GM12878 (cell line): ENCODE measurements around the gene SMARCD1.

Experiments
- BCL11A ChIP-seq: IDR thresholded peaks from 2 replicates; pipeline ENCODE4 v1.6.1; 2011; ENCODE audit warnings: low read depth, low read length
- CEBPB ChIP-seq, 2 experiments: fragments of 150-350 bp in 1 of 2; IDR thresholded peaks; 2 replicates each; pipeline ENCODE4 v1.6.1; 2012 to 2014; ENCODE audit warnings: low read depth in 2 of 2, low read length in 2 of 2, borderline replicate concordance in 1 of 2, inconsistent platforms in 1 of 2
- CHD2 ChIP-seq: IDR thresholded peaks from 2 replicates; pipeline ENCODE4 v1.6.1; 2011; ENCODE audit warnings: low read depth, low read length, improper control_type of control experiment, borderline replicate concordance
- CHD4 ChIP-seq: fragments of 200-600 bp; sonication (generic); IDR thresholded peaks from 2 replicates; pipeline ENCODE4 v1.6.1; 2016; ENCODE audit warnings: mild to moderate bottlenecking
- CTCF ChIP-seq, 3 experiments: IDR thresholded peaks in 2 of 3; conservative IDR thresholded peaks in 1 of 3; 2 replicates each; pipeline ENCODE4 v1.5.1; 2011; ENCODE audit warnings: low read depth in 3 of 3, low read length in 3 of 3, mild to moderate bottlenecking in 3 of 3, control low read depth in 2 of 3, moderate library complexity in 2 of 3, inconsistent platforms in 1 of 3, mixed read lengths in 1 of 3; ENCODE audit not compliant: control insufficient read depth in 2 of 3, insufficient read depth in 1 of 3; ENCODE audit errors: extremely low read depth in 1 of 3
- E2F4 ChIP-seq: IDR thresholded peaks from 2 replicates; pipeline ENCODE4 v1.6.1; 2012; ENCODE audit warnings: low read depth, low read length, improper control_type of control experiment
- EGR1 ChIP-seq, 2 experiments: IDR thresholded peaks; 1 replicate in 1 of 2; 2 replicates in 1 of 2; pipeline ENCODE4 v1.6.1; 2011 to 2012; ENCODE audit warnings: low read depth in 2 of 2, low read length in 2 of 2, borderline replicate concordance in 1 of 2, mild to moderate bottlenecking in 1 of 2, moderate library complexity in 1 of 2
- JUNB ChIP-seq: IDR thresholded peaks from 2 replicates; pipeline ENCODE4 v1.6.1; 2016; ENCODE audit warnings: antibody characterized with exemption, mild to moderate bottlenecking
- MLLT1 ChIP-seq: fragments of 450-650 bp; IDR thresholded peaks from 2 replicates; pipeline ENCODE4 v1.6.1; 2016; ENCODE audit warnings: mild to moderate bottlenecking
- POLR2A ChIP-seq: IDR thresholded peaks from 2 replicates; pipeline ENCODE4 v1.6.1; 2011; ENCODE audit warnings: low read depth, mild to moderate bottlenecking, low read length
- SMC3 ChIP-seq: IDR thresholded peaks from 2 replicates; pipeline ENCODE4 v1.6.1; 2011; ENCODE audit warnings: low read length, improper control_type of control experiment, borderline replicate concordance

- TF ChIP-seq POLR2A (no peak), JUNB (no peak), CHD2 (no peak), CTCF (IDR thresholded peaks at IDR 0.05 in 2 of 3, conservative IDR thresholded peaks at IDR 0.05 in 1 of 3; ENCODE audit: control insufficient read depth in 2 of 3, extremely low read depth in 1 of 3, insufficient read depth in 1 of 3, low read depth in 3 of 3, low read length in 3 of 3) (no peak), SMC3 (no peak), MLLT1 (no peak), BCL11A (no peak), E2F4 (no peak), EGR1 (IDR thresholded peaks at IDR 0.05; ENCODE audit: borderline replicate concordance in 1 of 2, low read depth in 2 of 2, low read length in 2 of 2) (no peak), CHD4 (no peak), CEBPB (IDR thresholded peaks at IDR 0.05; ENCODE audit: borderline replicate concordance in 1 of 2, low read depth in 2 of 2, low read length in 2 of 2) (no peak)
Observed at GRCh38 chr12:50103351-50103750, 18.2 kb downstream of the SMARCD1 start.
